NCI-H1092 (cell line): ENCODE results near the gene RBMX.

Experiments used
- DNase-seq: peaks from one replicate; lab custom pipeline; 2025; lab: John Stamatoyannopoulos, UW

Gene RBMX

DNA sequence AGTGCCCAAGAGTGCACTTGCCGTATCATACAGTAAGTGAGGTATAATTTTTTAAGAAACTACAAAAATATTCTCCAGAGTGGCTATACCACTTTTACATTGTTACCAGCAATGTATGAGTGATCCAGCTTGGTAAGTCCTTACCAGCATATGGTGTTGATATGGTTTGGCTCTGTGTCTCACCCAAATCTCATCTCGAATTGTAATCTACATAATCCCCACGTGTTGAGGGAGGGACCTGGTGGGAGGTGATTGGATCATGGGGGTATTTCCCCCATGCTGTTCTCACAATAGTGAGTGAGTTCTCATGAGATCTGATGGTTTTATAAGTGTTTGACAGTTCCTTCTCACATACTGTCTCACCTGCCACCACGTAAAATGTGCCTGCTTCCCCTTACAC, 44.8 kb downstream of the RBMX start:
- DNase-seq = no peak

DNA sequence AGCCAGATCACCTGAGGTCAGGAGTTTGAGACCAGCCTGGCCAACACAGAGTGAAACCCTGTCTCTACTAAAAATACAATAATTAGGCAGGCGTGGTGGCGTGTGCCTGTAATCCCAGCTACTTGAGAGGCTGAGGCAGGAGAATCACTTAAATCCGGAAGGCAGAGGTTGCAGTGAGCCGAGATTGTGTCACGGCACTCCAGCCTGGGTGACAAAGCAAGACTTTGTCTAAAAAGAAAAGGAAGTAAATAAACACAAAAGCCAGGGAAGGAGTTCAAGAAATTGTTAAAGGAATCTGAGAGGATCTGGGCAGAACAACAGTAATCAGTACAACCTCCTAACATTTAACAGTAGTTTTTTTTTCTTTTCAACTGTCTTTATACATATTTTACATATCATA, 51.1 kb downstream of the RBMX start:
- DNase-seq = no peak

DNA sequence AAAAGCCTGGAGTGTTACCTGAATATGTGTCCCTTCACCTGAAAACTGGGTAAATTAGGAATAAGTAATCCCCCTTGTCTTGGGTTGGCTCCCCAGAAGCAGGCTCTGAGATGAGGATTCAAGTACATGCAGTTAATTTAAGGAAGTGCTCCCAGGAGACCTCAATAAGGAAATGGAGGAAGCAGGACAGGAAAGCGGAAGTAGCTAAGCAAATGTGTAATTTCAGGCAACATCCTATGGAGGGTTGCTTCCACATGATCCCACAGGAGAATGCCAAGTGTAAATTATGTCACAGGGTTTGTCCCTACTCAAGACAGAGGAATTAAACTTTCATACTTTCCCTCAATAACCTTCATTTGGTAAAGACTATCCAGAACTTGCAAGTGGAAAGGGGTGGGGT, 51.7 kb downstream of the RBMX start:
- no peak for DNase-seq

- peak; percentile 72 for DNase-seq
These were observed 53.5 kb downstream of the RBMX start for GRCh38 chrX:136827026-136827425.

DNA sequence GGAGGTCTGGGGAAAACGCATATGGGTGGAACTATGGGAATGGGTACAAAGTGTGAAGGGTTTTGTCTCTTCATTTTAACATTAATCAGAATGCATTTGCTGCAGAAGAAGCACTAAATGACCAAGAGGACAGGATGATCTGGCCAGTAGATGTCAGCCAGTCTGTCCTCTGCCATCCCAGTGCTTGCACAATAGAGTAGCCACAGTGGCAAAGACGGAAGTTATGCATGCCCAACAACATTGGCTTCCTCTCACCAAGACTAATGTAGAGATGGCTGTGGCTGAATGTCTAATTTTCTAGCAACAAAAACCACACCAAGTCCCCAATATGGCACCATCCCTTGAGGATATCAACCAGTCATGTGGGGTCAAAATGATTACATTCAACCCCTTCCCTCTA, 54.8 kb downstream of the RBMX start:
- DNase-seq = no peak
